Stimulated activated effector memory CD8-positive, alpha-beta T cell treated with anti-CD3 and anti-CD28 coated beads, Interleukin-12 subunit alpha, Interleukin-12 subunit beta, amount 100 ng/mL, for 72 hours (primary cell): Measurements from ENCODE around the gene TAF12.
A peak's percentile ranks its signal among the peaks of the same experiment; 100 is the strongest.
"Not testable (repeated sequence)": the region's sequence is repeated elsewhere in the genome, so short reads cannot be mapped to it uniquely, and the experiment has no call there.

Source experiments
- ATAC-seq: fragments of 150-1000 bp; cut with Tn5 transposase; 2 replicates; pipeline ENCODE4 v1.10.0; 2021
- DNase-seq, 2 donors: peaks; one replicate each; pipeline ENCODE4 v3.0.0; 2021 to 2022; ENCODE audit warnings: low spot score in 2 of 2
- H3K27ac Mint-ChIP-seq: one replicate; pipeline ENCODE4 v1.8.0; 2022; ENCODE audit warnings: mild to moderate bottlenecking, mixed read lengths
- H3K36me3 Mint-ChIP-seq: one replicate; pipeline ENCODE4 v1.8.0; 2022; ENCODE audit warnings: mild to moderate bottlenecking, mixed read lengths
- H3K4me1 Mint-ChIP-seq: one replicate; pipeline ENCODE4 v1.8.0; 2022; ENCODE audit warnings: mixed read lengths
- H3K4me3 Mint-ChIP-seq: one replicate; pipeline ENCODE4 v1.8.0; 2022; ENCODE audit warnings: mild to moderate bottlenecking, mixed read lengths
- H3K9me3 Mint-ChIP-seq: one replicate; pipeline ENCODE4 v1.8.0; 2022; ENCODE audit warnings: mixed read lengths

Gene TAF12

GRCh38 chr1:28602536-28603439 is 40.1 kb downstream of the TAF12 start:
- Mint-ChIP-seq H3K9me3 (no peaks in the 10 kb centered on the region), H3K36me3 (peaks cover 60% of the 10 kb centered on the region), H3K4me3 (no peak overlapping the region), H3K27ac (no peak overlapping the region), H3K4me1 (peaks cover 10% of the 10 kb centered on the region)
- DNase-seq, result no peak
- ATAC-seq, result no peak

GRCh38 chr1:28601696-28602095 is 41.2 kb downstream of the TAF12 start:
- DNase-seq (no peak), ATAC-seq (peak; percentile 83)
- Mint-ChIP-seq H3K9me3 (no peaks in the 10 kb centered on the region), H3K4me1 (peaks cover 10% of the 10 kb centered on the region), H3K36me3 (peaks cover 56% of the 10 kb centered on the region), H3K27ac (peak overlapping the region; percentile 41), H3K4me3 (no peak overlapping the region)

- H3K4me1 Mint-ChIP-seq, H3K36me3 Mint-ChIP-seq, H3K27ac Mint-ChIP-seq: not testable (repeated sequence)
Measured at GRCh38 chr1:28596276-28596675, 46.6 kb downstream of the TAF12 start.

DNA sequence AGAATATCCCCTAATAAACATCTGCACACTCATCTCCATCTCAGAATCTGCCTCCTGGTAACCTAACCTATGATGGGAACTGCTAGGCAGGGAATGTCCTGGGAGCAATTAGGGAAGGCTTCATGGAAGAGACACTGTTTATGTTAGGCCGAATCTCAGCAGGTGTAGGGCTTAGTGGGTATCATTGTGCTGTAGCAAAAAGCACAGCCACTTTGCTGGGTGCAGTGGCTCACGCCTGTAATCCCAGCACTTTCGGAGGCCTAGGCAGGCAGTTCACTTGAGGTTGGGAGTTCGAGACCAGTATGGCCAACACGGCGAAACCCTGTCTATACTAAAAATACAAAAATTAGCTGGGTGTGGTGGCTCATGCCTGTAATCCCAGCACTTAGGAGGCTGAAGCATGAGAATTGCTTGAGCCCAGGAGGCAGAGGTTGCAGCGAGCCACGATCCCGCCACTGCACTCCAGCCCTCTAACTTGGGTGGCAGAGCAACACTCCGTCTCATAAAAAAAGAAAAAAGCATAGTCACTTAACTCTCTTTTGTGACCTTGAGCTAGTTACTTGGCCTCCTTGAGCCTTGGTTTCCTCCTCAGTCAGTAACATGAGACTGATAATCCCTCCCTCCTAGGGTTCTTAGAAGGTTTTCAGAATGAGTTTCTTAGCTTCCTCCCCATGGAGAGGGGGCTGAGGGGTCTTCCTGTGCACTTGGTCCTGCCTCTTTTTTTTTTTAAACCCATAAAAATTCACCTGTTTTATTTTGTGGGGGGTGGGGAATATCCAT is 47.3 kb downstream of the TAF12 start:
- no peak for ATAC-seq
- no peak overlapping the region for H3K4me3 Mint-ChIP-seq

More at GRCh38 chr1:28596276-28596675, 46.6 kb downstream of the TAF12 start:
- not testable (repeated sequence) for DNase-seq, H3K4me3 Mint-ChIP-seq, H3K9me3 Mint-ChIP-seq, ATAC-seq

GRCh38 chr1:28594686-28595411 is 48.0 kb downstream of the TAF12 start:
- ATAC-seq, DNase-seq, H3K36me3 Mint-ChIP-seq, H3K9me3 Mint-ChIP-seq, H3K4me3 Mint-ChIP-seq, H3K4me1 Mint-ChIP-seq, H3K27ac Mint-ChIP-seq: not testable (repeated sequence)

More for the DNA sequence above, 47.3 kb downstream of the TAF12 start:
- Mint-ChIP-seq H3K4me1 (peaks cover 6% of the 10 kb centered on the region), H3K27ac (no peak overlapping the region), H3K36me3 (peaks cover 6% of the 10 kb centered on the region), H3K9me3 (no peaks in the 10 kb centered on the region)
- no peak for DNase-seq

GRCh38 chr1:28593988-28594356 is 48.9 kb downstream of the TAF12 start:
- not testable (repeated sequence) for DNase-seq, H3K4me1 Mint-ChIP-seq, H3K36me3 Mint-ChIP-seq, H3K27ac Mint-ChIP-seq, H3K4me3 Mint-ChIP-seq, H3K9me3 Mint-ChIP-seq, ATAC-seq

- Mint-ChIP-seq H3K27ac (peak overlapping the region; percentile 63), H3K9me3 (no peaks in the 10 kb centered on the region), H3K4me3 (peak overlapping the region; percentile 71), H3K36me3 (peaks cover 6% of the 10 kb centered on the region), H3K4me1 (peaks cover 6% of the 10 kb centered on the region)
- ATAC-seq (peak; percentile 74), DNase-seq (no peak)
Measured at GRCh38 chr1:28592321-28593071, 50.4 kb downstream of the TAF12 start.

- Mint-ChIP-seq H3K9me3 (no peaks in the 10 kb centered on the region), H3K4me3 (peak within 1 kb of the TSS; percentile 71), H3K36me3 (peaks cover 6% of the 10 kb centered on the region), H3K4me1 (peaks cover 6% of the 10 kb centered on the region), H3K27ac (peak within 1 kb of the TSS; percentile 63)
- peak; percentile 73 for ATAC-seq
- DNase-seq, result no peak
Measured at GRCh38 chr1:28591708-28592320, 51.1 kb downstream of the TAF12 start, which contains the start of gene RAB42. Gene RAB42, plus strand, starts transcription at chr1:28592265. Its CDS starts 247 bp downstream, at chr1:28592512.

DNA sequence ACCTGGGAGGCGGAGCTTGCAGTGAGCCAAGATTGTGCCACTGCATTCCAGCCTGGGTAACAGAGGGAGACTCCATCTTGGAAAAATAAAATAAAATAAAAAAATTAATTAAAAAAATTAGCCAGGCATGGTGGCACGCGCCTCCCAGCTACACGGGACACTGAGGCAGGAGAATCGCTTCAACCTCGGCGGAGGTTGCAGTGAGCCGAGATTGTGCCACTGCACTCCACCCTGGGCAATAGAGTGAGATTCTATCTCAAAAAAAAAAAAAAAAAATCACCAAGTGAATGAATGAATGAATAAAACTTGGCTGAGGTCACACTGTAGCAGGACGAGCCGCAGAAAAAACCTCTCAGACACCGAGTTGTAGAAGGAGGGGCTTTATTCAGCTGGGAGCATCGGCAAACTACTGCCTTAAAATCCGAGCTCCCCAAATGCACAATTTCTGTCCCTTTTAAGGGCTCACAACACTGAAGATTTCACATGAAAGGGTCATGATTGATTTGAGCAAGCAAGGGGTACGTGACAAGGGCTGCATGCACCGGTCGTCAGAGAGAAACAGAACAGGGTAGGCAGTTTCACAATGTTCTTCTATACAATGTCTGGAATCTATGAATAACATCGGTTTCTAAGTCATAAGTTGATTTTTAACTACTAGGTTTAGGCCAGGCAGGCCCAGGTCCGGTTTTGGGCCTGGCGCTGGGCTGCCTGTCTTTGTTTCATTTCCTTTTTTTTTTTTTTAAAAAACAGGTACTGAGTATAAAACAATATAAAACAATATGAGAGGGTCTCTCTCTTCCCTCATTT is 56.1 kb downstream of the TAF12 start:
- H3K4me3 Mint-ChIP-seq, DNase-seq, H3K4me1 Mint-ChIP-seq, H3K27ac Mint-ChIP-seq, ATAC-seq, H3K9me3 Mint-ChIP-seq: not testable (repeated sequence)
- H3K36me3 Mint-ChIP-seq, result peaks cover 13% of the 10 kb centered on the region

GRCh38 chr1:28582248-28582615 is 60.6 kb downstream of the TAF12 start:
- Mint-ChIP-seq H3K4me1 (peaks cover 39% of the 10 kb centered on the region), H3K36me3 (peaks cover 58% of the 10 kb centered on the region), H3K27ac (peak overlapping the region; percentile 96), H3K9me3 (no peaks in the 10 kb centered on the region), H3K4me3 (peak overlapping the region; percentile 87)
- ATAC-seq (no peak), DNase-seq (no peak)

GRCh38 chr1:28581531-28582247 is 61.2 kb downstream of the TAF12 start:
- H3K36me3 Mint-ChIP-seq, result peaks cover 64% of the 10 kb centered on the region
- peak; percentile 94 to 98 for DNase-seq
- H3K4me3 Mint-ChIP-seq, result peak overlapping the region; percentile 87
- ATAC-seq, result peak; percentile 94
- peaks cover 39% of the 10 kb centered on the region for H3K4me1 Mint-ChIP-seq
- H3K9me3 Mint-ChIP-seq, result no peaks in the 10 kb centered on the region
- peak overlapping the region; percentile 96 for H3K27ac Mint-ChIP-seq

DNA sequence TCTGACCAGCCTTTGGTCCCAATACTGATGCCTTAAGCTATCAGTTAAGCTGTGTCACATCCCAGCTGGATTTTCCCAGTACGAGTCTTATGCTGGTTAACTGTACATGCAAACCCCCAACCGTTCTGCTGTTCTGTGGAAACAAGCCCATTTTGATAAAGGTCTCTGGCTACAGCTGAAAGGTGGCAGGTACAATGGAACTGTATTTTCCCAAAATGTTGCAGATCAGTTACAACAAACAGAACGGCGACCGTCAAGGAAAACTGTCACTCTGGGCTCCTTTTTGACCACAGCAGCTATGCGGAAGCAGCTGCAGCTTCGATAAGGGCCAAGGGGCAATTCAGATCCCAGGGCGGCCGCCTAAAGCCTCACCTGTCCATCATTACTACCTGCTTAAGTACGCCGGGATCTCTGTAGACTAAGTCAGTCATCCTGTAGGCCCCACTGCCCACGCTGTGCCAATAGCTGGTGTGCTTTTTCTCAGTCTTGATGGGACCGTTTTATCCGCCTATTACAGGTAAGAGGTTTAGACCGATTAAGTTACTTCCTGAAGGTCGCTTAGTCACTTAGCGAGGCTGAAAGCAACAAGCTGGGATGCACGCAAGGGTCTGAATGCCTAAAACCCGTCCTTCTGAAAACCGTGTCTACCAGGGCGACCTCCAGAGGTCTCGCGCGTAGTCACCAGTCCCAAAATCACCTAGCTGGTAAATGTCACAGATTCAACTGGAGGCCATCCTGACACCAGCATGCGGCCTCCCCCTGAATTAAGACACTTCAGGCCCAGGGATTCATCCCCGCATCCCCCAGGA is 61.9 kb downstream of the TAF12 start:
- DNase-seq (no peak), ATAC-seq (peak; percentile 53)
- peak overlapping the region; percentile 96 for H3K27ac Mint-ChIP-seq
- peaks cover 71% of the 10 kb centered on the region for H3K36me3 Mint-ChIP-seq
- H3K4me1 Mint-ChIP-seq, result peaks cover 39% of the 10 kb centered on the region
- peak overlapping the region; percentile 87 for H3K4me3 Mint-ChIP-seq
- no peaks in the 10 kb centered on the region for H3K9me3 Mint-ChIP-seq
